ENCODE measurements around the gene TTC9.
"Not testable (repeated sequence)": the region's sequence is repeated elsewhere in the genome, so short reads cannot be mapped to it uniquely, and the experiment has no call there.

TTC9 gene

DNA sequence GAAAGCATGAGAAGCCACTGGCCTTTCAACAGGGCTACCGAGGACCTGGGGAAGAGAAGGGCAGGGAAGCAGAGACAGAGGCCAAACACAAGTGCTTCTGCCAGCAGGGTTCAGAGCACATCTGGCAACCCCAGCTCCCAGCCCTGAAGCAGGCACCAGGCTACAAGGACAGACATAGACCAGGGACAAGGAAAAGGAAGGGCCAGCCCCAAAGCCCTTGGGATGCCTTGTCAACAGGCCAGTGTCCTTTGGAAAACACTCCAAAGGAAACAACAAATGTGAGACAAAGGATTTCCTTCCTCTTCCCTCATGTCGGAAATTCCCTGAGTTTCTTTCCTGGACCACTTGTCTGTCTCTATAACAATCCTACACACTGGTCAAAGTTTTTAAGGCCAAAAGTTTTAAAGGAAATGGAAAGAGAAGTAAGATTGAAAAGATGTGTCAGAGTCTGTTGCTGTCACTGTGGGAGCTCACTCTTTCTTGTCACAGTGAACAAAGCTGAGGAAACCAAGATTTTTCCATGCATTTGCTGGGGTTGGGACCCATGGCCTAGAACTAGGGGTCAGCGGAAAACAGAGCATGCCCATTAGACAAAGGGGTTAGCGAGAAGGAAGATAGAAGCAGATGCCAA, 59.4 kb downstream of the TTC9 start:
- ATAC-seq (ENCODE audit: insufficient read depth, low read depth), result no peak
- H3K4me2 ChIP-seq (ENCODE audit: insufficient read depth, low read length), result no peak overlapping the region
- TF ChIP-seq CTCF (IDR thresholded peaks at IDR 0.05; ENCODE audit: borderline replicate concordance, extremely low read depth, low read length, poor library complexity, severe bottlenecking) (no peak), EZH2 (IDR thresholded peaks at IDR 0.05; ENCODE audit: borderline replicate concordance, low read depth, low read length, severe bottlenecking) (no peak)
- no peak overlapping the region for H3K9ac ChIP-seq (ENCODE audit: low read depth, low read length)
- H3K4me3 ChIP-seq (ENCODE audit: low read depth in 1 of 2, low read length in 2 of 2), result no peak overlapping the region
- H3K36me3 ChIP-seq (ENCODE audit: insufficient read depth, low read length), result no peaks in the 10 kb centered on the region
- no peaks in the 10 kb centered on the region for H3K9me3 ChIP-seq (ENCODE audit: insufficient read depth, low read length, severe bottlenecking)
- no peak overlapping the region for H3K27ac ChIP-seq (ENCODE audit: low read length)
- no peak overlapping the region for H2AFZ ChIP-seq (ENCODE audit: low read depth, low read length)
- no peaks in the 10 kb centered on the region for H3K4me1 ChIP-seq (ENCODE audit: insufficient read depth, low read length)
- peaks cover 6% of the 10 kb centered on the region for H3K27me3 ChIP-seq (ENCODE audit: insufficient read depth, low read length, poor library complexity)
- H3K79me2 ChIP-seq (ENCODE audit: insufficient read depth, low read length), result no peaks in the 10 kb centered on the region
- DNase-seq, result no peak
- no peaks in the 10 kb centered on the region for H4K20me1 ChIP-seq (ENCODE audit: insufficient read depth, low read length)

DNA sequence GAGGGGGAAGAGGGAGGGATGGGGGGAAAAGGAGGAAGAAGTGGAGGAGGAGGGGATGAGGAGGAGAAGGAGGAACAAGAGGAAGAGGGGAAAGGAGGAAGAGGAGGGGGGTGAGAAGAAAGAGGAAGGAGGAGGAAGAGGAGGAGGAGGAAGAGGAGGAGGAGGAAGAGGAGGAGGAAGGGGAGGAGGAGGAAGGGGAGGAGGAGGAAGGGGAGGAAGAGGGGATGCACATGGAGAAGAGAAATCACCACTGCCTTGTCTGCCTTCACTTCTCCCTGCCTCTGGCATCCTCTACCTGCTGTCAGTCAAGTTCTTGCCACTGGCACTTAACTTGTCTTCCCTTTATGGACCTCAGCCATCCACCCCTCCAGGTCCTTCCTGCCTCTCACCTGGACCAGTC, 59.9 kb downstream of the TTC9 start:
- Histone ChIP-seq H3K4me1 (ENCODE audit: insufficient read depth, low read length) (no peaks in the 10 kb centered on the region), H3K4me2 (ENCODE audit: insufficient read depth, low read length) (no peak overlapping the region), H3K4me3 (ENCODE audit: low read depth in 1 of 2, low read length in 2 of 2) (no peak overlapping the region), H3K9me3 (ENCODE audit: insufficient read depth, low read length, severe bottlenecking) (no peaks in the 10 kb centered on the region), H3K27me3 (ENCODE audit: insufficient read depth, low read length, poor library complexity) (peaks cover 6% of the 10 kb centered on the region), H3K9ac (ENCODE audit: low read depth, low read length) (no peak overlapping the region), H3K79me2 (ENCODE audit: insufficient read depth, low read length) (no peaks in the 10 kb centered on the region), H2AFZ (ENCODE audit: low read depth, low read length) (no peak overlapping the region), H4K20me1 (ENCODE audit: insufficient read depth, low read length) (no peaks in the 10 kb centered on the region), H3K36me3 (ENCODE audit: insufficient read depth, low read length) (no peaks in the 10 kb centered on the region), H3K27ac (ENCODE audit: low read length) (no peak overlapping the region)
- ATAC-seq (ENCODE audit: insufficient read depth, low read depth) (no peak), DNase-seq (no peak)
- TF ChIP-seq EZH2 (IDR thresholded peaks at IDR 0.05; ENCODE audit: borderline replicate concordance, low read depth, low read length, severe bottlenecking), result no peak
- no peak for TF ChIP-seq CTCF (IDR thresholded peaks at IDR 0.05; ENCODE audit: borderline replicate concordance, extremely low read depth, low read length, poor library complexity, severe bottlenecking)

GRCh38 chr14:70702161-70702560, 60.4 kb downstream of the TTC9 start:
- H3K27me3 ChIP-seq (ENCODE audit: insufficient read depth, low read length, poor library complexity), result peaks cover 6% of the 10 kb centered on the region
- DNase-seq, result no peak
- no peak overlapping the region for H3K4me3 ChIP-seq (ENCODE audit: low read depth in 1 of 2, low read length in 2 of 2)
- no peak overlapping the region for H3K4me2 ChIP-seq (ENCODE audit: insufficient read depth, low read length)
- H3K9me3 ChIP-seq (ENCODE audit: insufficient read depth, low read length, severe bottlenecking), result no peaks in the 10 kb centered on the region
- no peaks in the 10 kb centered on the region for H3K79me2 ChIP-seq (ENCODE audit: insufficient read depth, low read length)
- ATAC-seq (ENCODE audit: insufficient read depth, low read depth), result no peak
- no peak overlapping the region for H3K9ac ChIP-seq (ENCODE audit: low read depth, low read length)
- no peak overlapping the region for H3K27ac ChIP-seq (ENCODE audit: low read length)
- no peak for TF ChIP-seq CTCF (IDR thresholded peaks at IDR 0.05; ENCODE audit: borderline replicate concordance, extremely low read depth, low read length, poor library complexity, severe bottlenecking)
- TF ChIP-seq EZH2 (IDR thresholded peaks at IDR 0.05; ENCODE audit: borderline replicate concordance, low read depth, low read length, severe bottlenecking), result no peak
- no peak overlapping the region for H2AFZ ChIP-seq (ENCODE audit: low read depth, low read length)
- H3K4me1 ChIP-seq (ENCODE audit: insufficient read depth, low read length), result no peaks in the 10 kb centered on the region
- H3K36me3 ChIP-seq (ENCODE audit: insufficient read depth, low read length), result no peaks in the 10 kb centered on the region
- H4K20me1 ChIP-seq (ENCODE audit: insufficient read depth, low read length), result no peaks in the 10 kb centered on the region

- not testable (repeated sequence) for H2AFZ ChIP-seq (ENCODE audit: low read depth, low read length); H3K4me1 ChIP-seq (ENCODE audit: insufficient read depth, low read length); H3K9ac ChIP-seq (ENCODE audit: low read depth, low read length); ATAC-seq (ENCODE audit: insufficient read depth, low read depth); DNase-seq; H3K27ac ChIP-seq (ENCODE audit: low read length); H3K4me2 ChIP-seq (ENCODE audit: insufficient read depth, low read length); H3K9me3 ChIP-seq (ENCODE audit: insufficient read depth, low read length, severe bottlenecking); H3K4me3 ChIP-seq (ENCODE audit: low read depth in 1 of 2, low read length in 2 of 2); H4K20me1 ChIP-seq (ENCODE audit: insufficient read depth, low read length); H3K36me3 ChIP-seq (ENCODE audit: insufficient read depth, low read length); H3K27me3 ChIP-seq (ENCODE audit: insufficient read depth, low read length, poor library complexity); H3K79me2 ChIP-seq (ENCODE audit: insufficient read depth, low read length)
Observed at GRCh38 chr14:70703621-70704168, 62.0 kb downstream of the TTC9 start.
